Neural progenitor cell (in vitro differentiated cells): Measurements from ENCODE around the gene COMMD1. TPM values are rescaled to one million over a fixed set of nuclear protein-coding genes. Genes with fewer than 3 reads are reported as not detected.
A peak's percentile ranks its signal among the peaks of the same experiment; 100 is the strongest.

Experiments used
- DNase-seq: peaks from one replicate; pipeline ENCODE4 v3.0.0-alpha.2; 2016; ENCODE audit warnings: low spot score
- H2AFZ ChIP-seq: fragments of 200-600 bp; sonication (generic); replicated peaks from 2 replicates; pipeline ENCODE4 v1.6.1; 2016; ENCODE audit warnings: antibody characterized with exemption
- H3F3A ChIP-seq: fragments of 200-600 bp; sonication (generic); 2 replicates; pipeline ENCODE4 v1.6.1; 2016; ENCODE audit warnings: antibody characterized with exemption, low read depth
- H3K27ac ChIP-seq: fragments of 200-600 bp; sonication (generic); 2 replicates; pipeline ENCODE4 v1.5.1; 2016; ENCODE audit warnings: mild to moderate bottlenecking
- H3K27me3 ChIP-seq: fragments of 200-600 bp; sonication (generic); 2 replicates; pipeline ENCODE4 v1.6.1; 2016; ENCODE audit warnings: mild to moderate bottlenecking, moderate library complexity
- H3K36me3 ChIP-seq: fragments of 200-600 bp; sonication (generic); 2 replicates; pipeline ENCODE4 v1.5.1; 2016
- H3K4me1 ChIP-seq: fragments of 200-600 bp; sonication (generic); 2 replicates; pipeline ENCODE4 v1.6.1; 2016; ENCODE audit warnings: mixed run types
- H3K4me2 ChIP-seq: fragments of 200-600 bp; sonication (generic); 2 replicates; pipeline ENCODE4 v1.6.1; 2016
- H3K4me3 ChIP-seq: fragments of 200-600 bp; sonication (generic); 2 replicates; pipeline ENCODE4 v1.5.1; 2016
- H3K79me2 ChIP-seq: fragments of 200-600 bp; sonication (generic); 2 replicates; pipeline ENCODE4 v1.6.1; 2016; ENCODE audit warnings: low read depth
- H3K9ac ChIP-seq: fragments of 200-600 bp; sonication (generic); 2 replicates; pipeline ENCODE4 v1.6.1; 2016
- H3K9me3 ChIP-seq: fragments of 200-600 bp; sonication (generic); 2 replicates; pipeline ENCODE4 v1.5.1; 2016; ENCODE audit warnings: low read depth
- H4K20me1 ChIP-seq: fragments of 200-600 bp; sonication (generic); 2 replicates; pipeline ENCODE4 v1.6.1; 2016; ENCODE audit warnings: low read depth
- H3K27ac Mint-ChIP-seq: 3 replicates; pipeline ENCODE4 v1.8.0; 2021; ENCODE audit warnings: mixed read lengths
- H3K27me3 Mint-ChIP-seq: 2 replicates; pipeline ENCODE4 v1.8.0; 2022; ENCODE audit warnings: low read depth, mild to moderate bottlenecking, inconsistent platforms, moderate library complexity, mixed read lengths; ENCODE audit not compliant: insufficient read depth
- H3K36me3 Mint-ChIP-seq: 3 replicates; pipeline ENCODE4 v1.8.0; 2021; ENCODE audit warnings: mixed read lengths
- H3K4me1 Mint-ChIP-seq: 3 replicates; pipeline ENCODE4 v1.8.0; 2021; ENCODE audit warnings: mixed read lengths
- H3K4me3 Mint-ChIP-seq: 3 replicates; pipeline ENCODE4 v1.8.0; 2021; ENCODE audit warnings: mild to moderate bottlenecking, moderate library complexity, mixed read lengths
- H3K9me3 Mint-ChIP-seq: 3 replicates; pipeline ENCODE4 v1.8.0; 2020; ENCODE audit warnings: mixed read lengths
- EZH2 ChIP-seq: fragments of 200-600 bp; sonication (generic); IDR thresholded peaks from 2 replicates; pipeline ENCODE4 v1.6.1; 2017; ENCODE audit warnings: antibody characterized with exemption, mild to moderate bottlenecking, moderate library complexity
- EZH2phosphoT487 ChIP-seq: fragments of 200-600 bp; sonication (generic); IDR thresholded peaks from 2 replicates; pipeline ENCODE4 v1.6.1; 2017; ENCODE audit warnings: antibody characterized with exemption
- total RNA-seq: library from RNA; depleted of rRNA; stranded (reverse); fragments of >200 nt; gene quantifications from 2 replicates; pipeline ENCODE4 v1.2.3, GENCODE V29; 2015; ENCODE audit warnings: low replicate concordance
- TF ChIP-seq, protein P1 (sequence below): fragments of 200-600 bp; sonication (generic); IDR thresholded peaks from 2 replicates; pipeline ENCODE4 v1.5.1; 2017; ENCODE audit warnings: antibody characterized with exemption, mild to moderate bottlenecking

The COMMD1 gene
- total RNA-seq, 1 donor from 2014 or later = 26.7 TPM

DNA sequence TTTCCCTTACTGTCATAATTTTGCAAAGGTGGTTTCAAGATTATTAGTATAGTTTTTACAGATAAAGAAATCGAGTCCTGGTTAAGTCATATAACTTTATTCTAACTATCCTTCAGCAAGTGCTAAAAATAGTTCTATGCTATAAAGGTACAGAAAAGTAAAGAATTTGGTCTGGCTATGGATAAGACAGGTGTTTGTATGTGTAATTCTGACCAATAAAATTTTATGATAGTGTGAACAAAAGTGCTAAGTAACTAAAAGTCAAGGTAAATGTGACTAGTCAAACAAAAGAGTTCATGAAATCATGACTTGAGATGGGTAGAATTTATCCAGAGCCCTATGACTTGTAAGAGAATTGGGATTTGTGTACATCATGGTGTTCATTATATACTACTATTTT, 140.7 kb downstream of the COMMD1 start:
- Histone ChIP-seq H4K20me1 (no peaks in the 10 kb centered on the region), H3K4me1 (peaks cover 22% of the 10 kb centered on the region), H3K27me3 (no peaks in the 10 kb centered on the region), H3K9me3 (peaks cover 8% of the 10 kb centered on the region), H3K4me3 (no peak overlapping the region), H3K79me2 (no peaks in the 10 kb centered on the region), H3F3A (peaks cover 9% of the 10 kb centered on the region), H2AFZ (no peak overlapping the region), H3K27ac (no peak overlapping the region), H3K9ac (no peak overlapping the region), H3K36me3 (no peaks in the 10 kb centered on the region), H3K4me2 (no peak overlapping the region)
- H3K4me3 Mint-ChIP-seq = no peak overlapping the region
- DNase-seq = no peak
- TF ChIP-seq, protein P1, sequence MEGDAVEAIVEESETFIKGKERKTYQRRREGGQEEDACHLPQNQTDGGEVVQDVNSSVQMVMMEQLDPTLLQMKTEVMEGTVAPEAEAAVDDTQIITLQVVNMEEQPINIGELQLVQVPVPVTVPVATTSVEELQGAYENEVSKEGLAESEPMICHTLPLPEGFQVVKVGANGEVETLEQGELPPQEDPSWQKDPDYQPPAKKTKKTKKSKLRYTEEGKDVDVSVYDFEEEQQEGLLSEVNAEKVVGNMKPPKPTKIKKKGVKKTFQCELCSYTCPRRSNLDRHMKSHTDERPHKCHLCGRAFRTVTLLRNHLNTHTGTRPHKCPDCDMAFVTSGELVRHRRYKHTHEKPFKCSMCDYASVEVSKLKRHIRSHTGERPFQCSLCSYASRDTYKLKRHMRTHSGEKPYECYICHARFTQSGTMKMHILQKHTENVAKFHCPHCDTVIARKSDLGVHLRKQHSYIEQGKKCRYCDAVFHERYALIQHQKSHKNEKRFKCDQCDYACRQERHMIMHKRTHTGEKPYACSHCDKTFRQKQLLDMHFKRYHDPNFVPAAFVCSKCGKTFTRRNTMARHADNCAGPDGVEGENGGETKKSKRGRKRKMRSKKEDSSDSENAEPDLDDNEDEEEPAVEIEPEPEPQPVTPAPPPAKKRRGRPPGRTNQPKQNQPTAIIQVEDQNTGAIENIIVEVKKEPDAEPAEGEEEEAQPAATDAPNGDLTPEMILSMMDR = no peak
- TF ChIP-seq EZH2 (no peak), EZH2phosphoT487 (no peak)
- peaks cover 8% of the 10 kb centered on the region for H3K36me3 Mint-ChIP-seq
- no peak overlapping the region for H3K27ac Mint-ChIP-seq
- H3K4me1 Mint-ChIP-seq = peaks cover 24% of the 10 kb centered on the region
- H3K27me3 Mint-ChIP-seq = no peaks in the 10 kb centered on the region
- H3K9me3 Mint-ChIP-seq = peaks cover 10% of the 10 kb centered on the region

DNA sequence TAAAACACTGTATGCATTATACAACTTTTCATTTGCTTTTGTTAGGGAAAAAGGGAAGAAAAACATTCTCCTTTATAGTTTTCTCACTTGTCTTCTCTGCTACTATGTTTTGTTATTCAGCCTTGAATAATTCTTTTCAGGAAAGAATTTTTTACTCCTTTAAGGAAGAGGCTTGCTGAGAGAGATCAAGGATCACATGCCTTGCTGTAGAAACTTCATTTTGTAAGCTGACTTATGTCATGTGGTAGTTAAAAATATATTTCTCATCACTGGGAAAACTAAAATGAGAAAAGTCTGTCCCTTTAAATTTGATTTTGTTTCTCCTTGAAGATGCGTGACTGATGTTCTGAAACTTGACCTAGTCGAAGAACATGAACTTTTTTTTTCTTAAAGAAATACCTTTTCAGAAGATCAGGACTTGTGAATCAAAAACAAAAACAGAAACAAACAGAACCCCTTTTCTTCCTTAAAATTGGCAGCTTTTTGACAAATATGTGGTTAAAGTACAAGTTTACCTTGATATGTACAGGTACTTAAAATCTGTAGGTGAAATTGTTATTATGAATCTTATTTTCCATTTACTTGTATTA, 145.1 kb downstream of the COMMD1 start:
- peak overlapping the region; percentile 11 for H3K4me3 ChIP-seq
- H3K27ac Mint-ChIP-seq = peak overlapping the region; percentile 98
- no peaks in the 10 kb centered on the region for H3K79me2 ChIP-seq

DNA sequence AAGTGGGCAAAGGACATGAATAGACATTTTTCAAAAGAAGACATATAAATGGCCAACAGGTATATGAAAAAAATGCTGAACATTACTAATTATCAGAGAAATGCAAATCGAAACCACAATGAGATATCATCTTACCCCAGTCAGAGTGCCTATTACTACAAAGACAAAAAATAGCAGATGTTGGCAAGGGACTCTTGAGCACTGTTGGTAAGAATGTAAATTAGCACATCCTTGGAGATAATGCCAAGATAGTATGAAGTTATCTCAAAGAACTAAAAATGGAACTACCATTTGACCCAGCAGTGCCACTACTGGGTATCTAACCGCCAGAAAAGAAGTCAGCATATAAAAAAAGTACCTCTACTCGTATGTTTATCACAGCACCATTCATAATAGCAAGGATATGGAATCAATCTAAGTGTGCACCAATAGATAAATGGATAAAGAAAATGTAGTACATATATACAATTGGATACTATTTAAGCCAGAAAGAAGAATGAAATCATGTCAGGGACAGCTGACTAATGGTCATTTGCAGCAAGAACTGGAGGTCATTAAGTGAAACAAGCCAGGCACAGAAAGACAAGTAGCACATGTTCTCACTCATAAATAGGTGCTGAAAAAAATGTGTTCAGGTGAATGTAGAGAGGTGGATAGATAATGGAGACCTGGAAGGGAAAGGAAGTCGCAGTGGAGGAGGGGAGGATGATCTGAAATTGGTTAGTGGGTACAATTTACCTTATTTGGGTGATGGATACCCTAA, 148.7 kb downstream of the COMMD1 start:
- H3K27me3 ChIP-seq = no peaks in the 10 kb centered on the region
- no peaks in the 10 kb centered on the region for H3K36me3 ChIP-seq
- no peaks in the 10 kb centered on the region for H3K9me3 ChIP-seq
- TF ChIP-seq, protein P1 = no peak
- TF ChIP-seq EZH2 (no peak), EZH2phosphoT487 (no peak)
- H3K4me2 ChIP-seq = no peak overlapping the region
- H3K27ac Mint-ChIP-seq = no peak overlapping the region
- H3K4me3 ChIP-seq = no peak overlapping the region
- no peaks in the 10 kb centered on the region for H3K79me2 ChIP-seq
- H3K4me1 Mint-ChIP-seq = peaks cover 38% of the 10 kb centered on the region
- no peak overlapping the region for H3K4me3 Mint-ChIP-seq
- peaks cover 34% of the 10 kb centered on the region for H3K4me1 ChIP-seq
- H3K27me3 Mint-ChIP-seq = no peaks in the 10 kb centered on the region
- peaks cover 4% of the 10 kb centered on the region for H3K36me3 Mint-ChIP-seq
- no peaks in the 10 kb centered on the region for H4K20me1 ChIP-seq
- peaks cover 25% of the 10 kb centered on the region for H3F3A ChIP-seq
- no peak overlapping the region for H2AFZ ChIP-seq
- H3K27ac ChIP-seq = no peak overlapping the region
- H3K9ac ChIP-seq = no peak overlapping the region
- H3K9me3 Mint-ChIP-seq = no peaks in the 10 kb centered on the region
- no peak for DNase-seq

More for the DNA sequence above, 145.1 kb downstream of the COMMD1 start:
- peak overlapping the region; percentile 41 for H3K4me2 ChIP-seq
- H3K36me3 Mint-ChIP-seq = peaks cover 6% of the 10 kb centered on the region
- H3K27ac ChIP-seq = peak overlapping the region; percentile 42
- H3K27me3 ChIP-seq = no peaks in the 10 kb centered on the region
- peaks cover 42% of the 10 kb centered on the region for H3K4me1 Mint-ChIP-seq
- peaks cover 2% of the 10 kb centered on the region for H3K9me3 Mint-ChIP-seq
- H3K4me1 ChIP-seq = peaks cover 37% of the 10 kb centered on the region
- H3K9me3 ChIP-seq = no peaks in the 10 kb centered on the region
- TF ChIP-seq, protein P1 = no peak
- TF ChIP-seq EZH2phosphoT487 (no peak), EZH2 (no peak)
- no peak for DNase-seq
- H2AFZ ChIP-seq = no peak overlapping the region
- H3K27me3 Mint-ChIP-seq = no peaks in the 10 kb centered on the region
- peak overlapping the region; percentile 61 for H3K4me3 Mint-ChIP-seq
- no peaks in the 10 kb centered on the region for H3K36me3 ChIP-seq
- no peak overlapping the region for H3K9ac ChIP-seq
- H4K20me1 ChIP-seq = no peaks in the 10 kb centered on the region
- H3F3A ChIP-seq = peaks cover 25% of the 10 kb centered on the region
